BLaER1 treated with 17β-estradiol and CSF1 and Interleukin-3, amounts not matched to agents 10 nM and 100 nM (cell line): ENCODE results near the gene AP3M1.

Source experiments
- H3K27ac ChIP-seq, 11 experiments: shearing (Covaris generic); formaldehyde crosslinking; 2 replicates each; pipeline ENCODE4 v1.8.1; 2022
- H3K27me3 ChIP-seq, 11 experiments: shearing (Covaris generic); formaldehyde crosslinking; 2 replicates each; pipeline ENCODE4 v1.8.1; 2022
- H3K36me3 ChIP-seq, 11 experiments: shearing (Covaris generic); formaldehyde crosslinking; 2 replicates each; pipeline ENCODE4 v1.8.1; 2022
- H3K4me1 ChIP-seq, 10 experiments: shearing (Covaris generic); formaldehyde crosslinking; 2 replicates each; pipeline ENCODE4 v1.8.1; 2022
- H3K4me2 ChIP-seq, 11 experiments: shearing (Covaris generic); formaldehyde crosslinking; 2 replicates each; pipeline ENCODE4 v1.8.1; 2022
- H3K4me3 ChIP-seq, 10 experiments: shearing (Covaris generic); formaldehyde crosslinking; 2 replicates each; pipeline ENCODE4 v1.8.1; 2022
- H3K9ac ChIP-seq, 11 experiments: shearing (Covaris generic); formaldehyde crosslinking; 2 replicates each; pipeline ENCODE4 v1.8.1; 2022
- H3K9me3 ChIP-seq, 11 experiments: shearing (Covaris generic); formaldehyde crosslinking; replicated peaks in 1 of 11; 2 replicates each; pipeline ENCODE4 v1.8.1; 2022
- H4K20me1 ChIP-seq, 11 experiments: shearing (Covaris generic); formaldehyde crosslinking; 2 replicates each; pipeline ENCODE4 v1.8.1; 2022
- Cebpa-rat ChIP-seq, 11 experiments: shearing (Covaris generic); IDR thresholded peaks; 2 replicates each; pipeline ENCODE4 v1.8.1; 2022

The AP3M1 gene

DNA sequence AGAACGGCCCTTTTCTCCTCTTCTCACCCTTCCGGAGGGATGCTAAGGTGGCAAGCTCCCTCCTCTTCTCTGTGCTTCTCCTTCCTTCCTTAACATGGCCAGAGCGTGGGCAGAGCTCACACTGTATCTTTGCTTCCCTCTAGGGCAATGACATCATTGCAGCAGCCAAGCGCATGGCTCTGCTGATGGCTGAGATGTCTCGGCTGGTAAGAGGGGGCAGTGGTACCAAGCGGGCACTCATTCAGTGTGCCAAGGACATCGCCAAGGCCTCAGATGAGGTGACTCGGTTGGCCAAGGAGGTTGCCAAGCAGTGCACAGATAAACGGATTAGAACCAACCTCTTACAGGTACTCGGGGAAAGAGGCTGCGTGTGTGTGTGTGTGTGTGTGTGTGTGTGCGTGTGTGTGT, 36.6 kb downstream of the AP3M1 start:
- Histone ChIP-seq H3K27ac (no peak overlapping the region), H3K9ac (no peak overlapping the region), H3K4me1 (peaks cover 0 to 12% (median 0%) of the 10 kb centered on the region in 10 experiments; a peak in 6 of 20 replicates), H3K36me3 (peaks cover 99 to 100% (median 100%) of the 10 kb centered on the region in 11 experiments), H4K20me1 (peaks cover 0 to 63% (median 25%) of the 10 kb centered on the region in 11 experiments; a peak in 17 of 22 replicates), H3K9me3 (no peaks in the 10 kb centered on the region), H3K4me2 (no peak overlapping the region), H3K4me3 (no peak overlapping the region), H3K27me3 (no peaks in the 10 kb centered on the region)
- no peak for TF ChIP-seq Cebpa-rat (IDR thresholded peaks at IDR 0.05)

DNA sequence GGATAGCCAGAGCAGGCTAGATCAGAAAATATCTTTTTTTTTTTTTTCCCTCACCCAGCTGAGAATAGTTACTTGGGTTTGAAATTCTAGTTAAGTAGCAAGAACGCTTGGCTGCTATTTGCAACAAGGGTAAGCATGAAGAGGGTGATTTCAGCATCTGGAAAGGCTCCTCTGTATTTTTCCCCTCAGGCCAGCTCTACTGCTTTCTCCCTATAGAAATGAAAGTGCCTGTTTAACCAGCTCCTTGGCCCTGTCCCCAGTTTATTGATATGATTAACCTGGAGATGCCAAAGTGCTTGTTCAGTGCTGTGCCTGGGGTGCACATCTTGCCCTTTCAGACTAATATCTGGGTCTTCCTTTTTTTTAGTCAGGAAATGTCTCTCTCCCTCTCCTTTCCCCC, 37.1 kb downstream of the AP3M1 start:
- H3K27me3 ChIP-seq: no peaks in the 10 kb centered on the region

DNA sequence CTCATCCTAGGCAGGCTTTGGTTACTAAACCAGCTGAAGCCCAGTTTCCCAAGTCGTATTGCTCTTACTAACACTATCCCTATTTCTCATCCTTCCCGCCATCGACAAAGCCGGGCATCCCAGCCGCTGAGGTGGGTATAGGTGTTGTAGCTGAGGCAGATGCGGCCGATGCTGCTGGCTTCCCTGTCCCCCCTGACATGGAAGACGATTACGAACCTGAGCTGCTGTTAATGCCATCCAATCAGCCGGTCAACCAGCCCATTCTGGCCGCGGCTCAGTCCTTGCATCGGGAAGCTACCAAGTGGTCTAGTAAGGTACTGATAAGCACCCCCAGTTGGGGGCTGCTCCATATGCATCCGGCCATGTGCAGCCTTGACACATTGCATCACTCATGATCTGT, 38.8 kb downstream of the AP3M1 start:
- Histone ChIP-seq H3K4me3 (no peak overlapping the region), H3K36me3 (peaks cover 100% of the 10 kb centered on the region in 11 experiments), H3K27ac (no peak overlapping the region), H3K9ac (no peak overlapping the region), H3K9me3 (no peaks in the 10 kb centered on the region), H4K20me1 (peaks cover 0 to 52% (median 14%) of the 10 kb centered on the region in 11 experiments; a peak in 13 of 22 replicates), H3K4me1 (peaks cover 0 to 4% (median 0%) of the 10 kb centered on the region in 10 experiments; a peak in 1 of 20 replicates), H3K4me2 (no peak overlapping the region), H3K27me3 (no peaks in the 10 kb centered on the region)
- TF ChIP-seq Cebpa-rat (IDR thresholded peaks at IDR 0.05): no peak

More for the DNA sequence above, 37.1 kb downstream of the AP3M1 start:
- Histone ChIP-seq H4K20me1 (peaks cover 0 to 59% (median 20%) of the 10 kb centered on the region in 11 experiments; a peak in 17 of 22 replicates), H3K36me3 (peaks cover 100% of the 10 kb centered on the region in 11 experiments), H3K9me3 (no peaks in the 10 kb centered on the region), H3K27ac (no peak overlapping the region), H3K9ac (no peak overlapping the region), H3K4me1 (peaks cover 0 to 7% (median 0%) of the 10 kb centered on the region in 10 experiments; a peak in 4 of 20 replicates), H3K4me3 (no peak overlapping the region), H3K4me2 (no peak overlapping the region)
- TF ChIP-seq Cebpa-rat (IDR thresholded peaks at IDR 0.05): no peak

DNA sequence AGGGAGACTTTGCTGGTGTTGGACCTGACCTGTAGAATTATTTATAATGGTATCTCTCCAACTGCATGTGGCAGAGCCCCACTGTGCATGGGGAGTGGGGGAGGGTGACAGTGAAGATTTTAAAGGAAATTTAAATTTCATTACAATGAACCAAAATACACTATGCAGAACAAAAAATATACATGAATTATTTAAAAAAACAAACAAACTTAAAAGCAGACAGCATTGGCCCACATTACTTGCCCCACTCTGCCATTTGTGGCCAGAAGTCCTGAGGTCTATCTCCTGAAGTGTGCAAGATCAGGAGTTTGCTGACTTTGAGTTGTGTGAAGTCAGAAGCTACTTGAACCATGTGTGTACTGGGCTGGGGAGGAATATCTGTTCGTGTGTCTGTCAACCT, 40.5 kb downstream of the AP3M1 start:
- H3K4me3 ChIP-seq: no peak overlapping the region
- no peaks in the 10 kb centered on the region for H3K4me1 ChIP-seq
- H3K4me2 ChIP-seq: no peak overlapping the region
- H4K20me1 ChIP-seq: peaks cover 0 to 45% (median 6%) of the 10 kb centered on the region in 11 experiments; a peak in 11 of 22 replicates
- no peaks in the 10 kb centered on the region for H3K9me3 ChIP-seq
- H3K27me3 ChIP-seq: no peaks in the 10 kb centered on the region
- no peak for TF ChIP-seq Cebpa-rat (IDR thresholded peaks at IDR 0.05)
- peaks cover 99 to 100% (median 100%) of the 10 kb centered on the region in 11 experiments for H3K36me3 ChIP-seq
- no peak overlapping the region for H3K9ac ChIP-seq
- no peak overlapping the region for H3K27ac ChIP-seq

DNA sequence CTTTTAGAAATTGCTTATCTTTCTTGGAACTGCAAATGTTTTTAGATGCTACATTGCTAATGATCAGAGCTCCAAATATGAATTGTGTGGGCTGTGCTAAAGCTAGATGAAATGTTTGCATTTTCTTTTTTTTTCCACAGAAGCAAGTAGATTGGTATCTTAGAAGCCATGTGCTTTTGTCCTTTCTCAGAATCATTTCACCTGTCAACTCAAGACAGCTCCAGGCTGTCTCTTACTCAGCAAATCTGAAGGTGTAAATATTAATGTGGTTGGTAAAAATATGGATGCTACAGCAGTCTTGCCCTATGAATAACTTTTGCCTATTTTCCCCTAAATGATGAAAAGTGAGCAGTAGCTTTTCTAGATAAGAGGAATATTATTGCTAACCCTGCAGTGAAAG, 41.2 kb downstream of the AP3M1 start:
- H3K27me3 ChIP-seq: no peaks in the 10 kb centered on the region
- H3K9ac ChIP-seq: no peak overlapping the region
- peaks cover 0 to 45% (median 6%) of the 10 kb centered on the region in 11 experiments; a peak in 11 of 22 replicates for H4K20me1 ChIP-seq
- no peak overlapping the region for H3K4me3 ChIP-seq
- H3K4me2 ChIP-seq: no peak overlapping the region
- H3K4me1 ChIP-seq: no peaks in the 10 kb centered on the region
- no peak for TF ChIP-seq Cebpa-rat (IDR thresholded peaks at IDR 0.05)
- no peaks in the 10 kb centered on the region for H3K9me3 ChIP-seq
- peaks cover 99 to 100% (median 100%) of the 10 kb centered on the region in 11 experiments for H3K36me3 ChIP-seq
- no peak overlapping the region for H3K27ac ChIP-seq

DNA sequence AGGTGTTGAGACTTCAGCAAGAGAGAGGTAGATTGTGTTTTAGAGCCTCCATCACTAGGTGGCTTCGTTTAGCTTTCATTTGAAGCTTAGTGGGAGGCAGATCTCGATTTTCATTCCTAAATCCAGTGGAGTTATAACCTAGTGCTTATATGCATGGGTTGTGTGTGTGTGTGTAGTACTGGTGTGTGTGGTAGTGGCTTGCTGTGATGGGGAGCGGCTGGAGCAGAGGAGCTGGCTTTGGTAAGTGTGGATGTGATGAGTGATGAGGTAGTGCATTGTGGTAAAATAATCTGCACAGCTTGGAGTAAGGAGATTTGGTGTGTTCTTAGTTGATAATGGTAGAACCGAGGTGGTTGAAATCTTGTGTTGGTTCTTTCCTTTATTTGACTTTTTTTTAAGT, 43.2 kb downstream of the AP3M1 start:
- no peak for TF ChIP-seq Cebpa-rat (IDR thresholded peaks at IDR 0.05)
- Histone ChIP-seq H3K4me2 (no peak overlapping the region), H3K36me3 (peaks cover 86 to 100% (median 99%) of the 10 kb centered on the region in 11 experiments), H3K27me3 (no peaks in the 10 kb centered on the region), H3K9me3 (no peaks in the 10 kb centered on the region), H3K4me3 (no peak overlapping the region), H3K4me1 (no peaks in the 10 kb centered on the region), H4K20me1 (peaks cover 0 to 30% (median 14%) of the 10 kb centered on the region in 11 experiments; a peak in 9 of 22 replicates), H3K27ac (no peak overlapping the region), H3K9ac (no peak overlapping the region)

DNA sequence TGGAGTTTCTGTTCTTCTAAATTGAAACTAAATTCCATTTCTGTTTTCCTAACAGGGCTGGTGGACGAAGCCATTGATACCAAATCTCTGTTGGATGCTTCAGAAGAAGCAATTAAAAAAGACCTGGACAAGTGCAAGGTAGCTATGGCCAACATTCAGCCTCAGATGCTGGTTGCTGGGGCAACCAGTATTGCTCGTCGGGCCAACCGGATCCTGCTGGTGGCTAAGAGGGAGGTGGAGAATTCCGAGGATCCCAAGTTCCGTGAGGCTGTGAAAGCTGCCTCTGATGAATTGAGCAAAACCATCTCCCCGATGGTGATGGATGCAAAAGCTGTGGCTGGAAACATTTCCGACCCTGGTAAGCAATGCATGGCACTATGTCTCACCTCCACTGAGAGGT, 45.6 kb downstream of the AP3M1 start:
- no peak overlapping the region for H3K27ac ChIP-seq
- no peak for TF ChIP-seq Cebpa-rat (IDR thresholded peaks at IDR 0.05)
- peaks cover 0 to 23% (median 8%) of the 10 kb centered on the region in 11 experiments; a peak in 3 of 22 replicates for H4K20me1 ChIP-seq
- no peak overlapping the region for H3K4me3 ChIP-seq
- no peak overlapping the region for H3K4me2 ChIP-seq
- no peaks in the 10 kb centered on the region for H3K4me1 ChIP-seq
- H3K9me3 ChIP-seq: no peaks in the 10 kb centered on the region
- H3K27me3 ChIP-seq: no peaks in the 10 kb centered on the region
- peaks cover 76 to 100% (median 98%) of the 10 kb centered on the region in 11 experiments for H3K36me3 ChIP-seq
- H3K9ac ChIP-seq: no peak overlapping the region

DNA sequence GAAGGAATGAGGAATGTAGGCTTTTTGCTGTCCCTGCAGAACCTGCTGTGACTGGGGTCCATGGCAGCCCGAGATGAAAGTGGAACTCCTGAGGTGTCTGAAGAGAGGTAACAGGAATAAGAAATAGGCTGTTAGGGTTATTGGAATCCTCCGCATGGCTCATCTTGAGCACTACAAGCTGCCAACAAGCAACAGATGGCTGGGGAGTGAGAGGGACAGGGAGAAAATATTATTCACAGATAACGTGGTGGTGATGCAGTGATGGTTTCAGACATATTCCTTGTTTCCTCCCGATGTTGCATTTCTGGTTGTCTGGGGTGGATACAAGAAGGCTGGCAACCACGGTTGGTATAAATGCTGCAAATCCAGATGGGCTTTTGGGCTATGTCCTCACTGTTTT, 46.1 kb downstream of the AP3M1 start:
- Histone ChIP-seq H3K27ac (no peak overlapping the region), H3K27me3 (no peaks in the 10 kb centered on the region), H4K20me1 (peaks cover 0 to 19% (median 8%) of the 10 kb centered on the region in 11 experiments; a peak in 3 of 22 replicates), H3K36me3 (peaks cover 76 to 100% (median 98%) of the 10 kb centered on the region in 11 experiments), H3K4me3 (no peak overlapping the region), H3K9ac (no peak overlapping the region), H3K4me1 (no peaks in the 10 kb centered on the region), H3K9me3 (no peaks in the 10 kb centered on the region), H3K4me2 (no peak overlapping the region)
- no peak for TF ChIP-seq Cebpa-rat (IDR thresholded peaks at IDR 0.05)

DNA sequence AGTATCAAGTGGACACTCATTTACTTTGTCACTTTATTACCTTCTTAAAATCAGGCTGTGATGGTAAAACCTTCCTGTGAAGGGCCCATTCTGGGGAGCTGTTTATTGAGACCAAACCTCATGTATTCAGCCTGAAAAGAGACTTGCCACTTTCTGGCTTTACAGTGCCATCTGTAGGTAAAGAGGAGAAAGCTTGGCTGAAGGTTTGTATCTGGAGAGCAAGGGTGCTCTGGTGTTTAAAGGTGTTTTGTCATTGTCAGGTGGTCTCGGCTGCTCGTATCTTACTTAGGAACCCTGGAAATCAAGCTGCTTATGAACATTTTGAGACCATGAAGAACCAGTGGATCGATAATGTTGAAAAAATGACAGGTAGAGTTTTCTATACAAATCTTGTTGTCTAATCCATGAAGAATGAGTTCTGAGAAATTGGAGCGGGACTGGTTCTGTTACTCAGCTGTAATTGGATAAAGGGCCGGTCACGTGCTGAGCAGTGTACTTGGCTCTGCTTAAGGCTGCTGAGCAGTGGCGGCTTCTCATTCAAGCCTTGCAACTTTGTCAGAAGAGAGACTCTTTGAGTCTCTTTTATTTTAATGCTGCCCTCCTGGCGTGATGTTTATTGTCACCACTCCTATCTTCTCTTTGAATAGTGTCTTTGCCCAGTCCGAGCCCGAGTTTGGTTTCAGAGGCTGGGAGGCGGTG, 46.9 kb downstream of the AP3M1 start:
- Histone ChIP-seq H3K4me1 (no peaks in the 10 kb centered on the region; a peak in 1 of 20 replicates), H4K20me1 (peaks cover 0 to 11% (median 6%) of the 10 kb centered on the region in 11 experiments; a peak in 4 of 22 replicates), H3K27me3 (no peaks in the 10 kb centered on the region), H3K9me3 (no peaks in the 10 kb centered on the region), H3K36me3 (peaks cover 76 to 100% (median 98%) of the 10 kb centered on the region in 11 experiments), H3K27ac (no peak overlapping the region), H3K4me2 (no peak overlapping the region), H3K4me3 (no peak overlapping the region), H3K9ac (no peak overlapping the region)
- no peak for TF ChIP-seq Cebpa-rat (IDR thresholded peaks at IDR 0.05)
